ENCODE results near the gene HAT1.

GRCh38 chr2:172009823-172010222, 87.6 kb downstream of the HAT1 start:
- TF ChIP-seq CTCF (conservative IDR thresholded peaks at IDR 0.05) (no peak), ZFX (IDR thresholded peaks at IDR 0.05) (no peak)
